HL-60 (cell line): ENCODE measurements around the gene VTN.

Experiments
- GABPA ChIP-seq: IDR thresholded peaks from 2 replicates; pipeline ENCODE4 v1.6.1; 2012; ENCODE audit warnings: low read depth
- POLR2AphosphoS5 ChIP-seq: IDR thresholded peaks from 2 replicates; pipeline ENCODE4 v1.6.1; 2012; ENCODE audit warnings: low read depth
- SPI1 ChIP-seq: IDR thresholded peaks from 2 replicates; pipeline ENCODE4 v1.6.1; 2012; ENCODE audit warnings: low read depth, mild to moderate bottlenecking, borderline replicate concordance
- TF ChIP-seq, protein P1 (sequence below): IDR thresholded peaks from one replicate; pipeline ENCODE4 v1.5.1; 2011; ENCODE audit warnings: low read length, control low read depth, inconsistent platforms; ENCODE audit not compliant: insufficient read depth

DNA sequence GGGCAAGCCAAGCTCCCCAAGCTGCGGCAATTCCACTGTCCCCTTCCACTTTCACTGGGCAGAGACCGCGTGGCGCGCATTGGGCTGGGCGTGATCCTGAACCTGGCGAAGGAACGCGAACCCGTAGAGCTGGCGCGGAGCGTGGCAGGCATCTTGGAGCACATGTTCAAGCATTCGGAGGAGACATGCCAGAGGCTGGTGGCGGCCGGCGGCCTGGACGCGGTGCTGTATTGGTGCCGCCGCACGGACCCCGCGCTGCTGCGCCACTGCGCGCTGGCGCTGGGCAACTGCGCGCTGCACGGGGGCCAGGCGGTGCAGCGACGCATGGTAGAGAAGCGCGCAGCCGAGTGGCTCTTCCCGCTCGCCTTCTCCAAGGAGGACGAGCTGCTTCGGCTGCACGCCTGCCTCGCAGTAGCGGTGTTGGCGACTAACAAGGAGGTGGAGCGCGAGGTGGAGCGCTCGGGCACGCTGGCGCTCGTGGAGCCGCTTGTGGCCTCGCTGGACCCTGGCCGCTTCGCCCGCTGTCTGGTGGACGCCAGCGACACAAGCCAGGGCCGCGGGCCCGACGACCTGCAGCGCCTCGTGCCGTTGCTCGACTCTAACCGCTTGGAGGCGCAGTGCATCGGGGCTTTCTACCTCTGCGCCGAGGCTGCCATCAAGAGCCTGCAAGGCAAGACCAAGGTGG, 11.2 kb upstream of the VTN start:
- no peak for TF ChIP-seq POLR2AphosphoS5
- TF ChIP-seq SPI1: no peak
- TF ChIP-seq, protein P1, sequence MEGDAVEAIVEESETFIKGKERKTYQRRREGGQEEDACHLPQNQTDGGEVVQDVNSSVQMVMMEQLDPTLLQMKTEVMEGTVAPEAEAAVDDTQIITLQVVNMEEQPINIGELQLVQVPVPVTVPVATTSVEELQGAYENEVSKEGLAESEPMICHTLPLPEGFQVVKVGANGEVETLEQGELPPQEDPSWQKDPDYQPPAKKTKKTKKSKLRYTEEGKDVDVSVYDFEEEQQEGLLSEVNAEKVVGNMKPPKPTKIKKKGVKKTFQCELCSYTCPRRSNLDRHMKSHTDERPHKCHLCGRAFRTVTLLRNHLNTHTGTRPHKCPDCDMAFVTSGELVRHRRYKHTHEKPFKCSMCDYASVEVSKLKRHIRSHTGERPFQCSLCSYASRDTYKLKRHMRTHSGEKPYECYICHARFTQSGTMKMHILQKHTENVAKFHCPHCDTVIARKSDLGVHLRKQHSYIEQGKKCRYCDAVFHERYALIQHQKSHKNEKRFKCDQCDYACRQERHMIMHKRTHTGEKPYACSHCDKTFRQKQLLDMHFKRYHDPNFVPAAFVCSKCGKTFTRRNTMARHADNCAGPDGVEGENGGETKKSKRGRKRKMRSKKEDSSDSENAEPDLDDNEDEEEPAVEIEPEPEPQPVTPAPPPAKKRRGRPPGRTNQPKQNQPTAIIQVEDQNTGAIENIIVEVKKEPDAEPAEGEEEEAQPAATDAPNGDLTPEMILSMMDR: no peak
- no peak for TF ChIP-seq GABPA
